Amniotic epithelial cell (primary cell): Measurements from ENCODE around the gene ANKRD7.
"Not testable (repeated sequence)": the region's sequence is repeated elsewhere in the genome, so short reads cannot be mapped to it uniquely, and the experiment has no call there.

ENCODE experiments used
- DNase-seq: peaks from one replicate; pipeline ENCODE4 v3.0.0-alpha.2; 2010; ENCODE audit warnings: low read depth

The ANKRD7 gene

DNA sequence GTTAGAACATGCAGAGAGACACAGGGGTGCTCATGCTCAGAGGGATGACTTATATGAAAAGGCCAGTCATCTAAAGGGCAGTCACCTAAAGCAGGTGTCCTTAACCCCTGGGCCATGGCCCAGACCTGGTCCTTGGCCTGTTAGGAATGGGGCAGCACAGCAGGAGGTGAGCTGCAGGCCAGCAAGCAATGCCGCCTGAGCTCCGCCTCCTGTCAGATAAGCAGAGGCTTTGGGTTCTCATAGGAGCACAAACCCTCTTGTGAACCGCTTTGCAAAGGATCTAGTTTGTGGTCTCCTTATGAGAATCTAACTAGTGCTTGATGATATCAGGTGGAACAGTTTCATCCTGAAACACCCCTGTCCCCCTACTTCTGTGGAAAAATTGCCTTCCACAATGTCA is 14.5 kb downstream of the ANKRD7 start:
- DNase-seq, result no peak

GRCh38 chr7:118240320-118240719 is 15.8 kb downstream of the ANKRD7 start:
- DNase-seq, result not testable (repeated sequence)

DNA sequence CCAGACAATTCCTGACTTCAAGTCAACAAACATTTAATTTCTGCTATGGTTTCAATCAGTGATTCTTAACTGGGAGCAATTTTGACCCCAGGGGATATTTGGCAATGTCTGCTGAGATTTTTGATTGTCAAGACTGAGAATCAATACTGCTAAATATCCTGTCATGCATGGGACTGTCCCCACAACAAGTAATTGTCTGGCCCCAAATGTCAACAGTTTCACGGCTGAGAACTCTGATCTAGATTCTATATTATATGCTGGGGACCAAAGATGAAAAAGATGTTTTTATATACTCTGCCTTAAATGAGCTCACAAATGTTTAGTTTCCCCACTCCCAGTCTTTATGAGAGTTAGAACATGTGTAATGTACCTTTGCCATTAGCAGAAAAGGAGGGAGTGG is 19.2 kb downstream of the ANKRD7 start:
- DNase-seq, result no peak

DNA sequence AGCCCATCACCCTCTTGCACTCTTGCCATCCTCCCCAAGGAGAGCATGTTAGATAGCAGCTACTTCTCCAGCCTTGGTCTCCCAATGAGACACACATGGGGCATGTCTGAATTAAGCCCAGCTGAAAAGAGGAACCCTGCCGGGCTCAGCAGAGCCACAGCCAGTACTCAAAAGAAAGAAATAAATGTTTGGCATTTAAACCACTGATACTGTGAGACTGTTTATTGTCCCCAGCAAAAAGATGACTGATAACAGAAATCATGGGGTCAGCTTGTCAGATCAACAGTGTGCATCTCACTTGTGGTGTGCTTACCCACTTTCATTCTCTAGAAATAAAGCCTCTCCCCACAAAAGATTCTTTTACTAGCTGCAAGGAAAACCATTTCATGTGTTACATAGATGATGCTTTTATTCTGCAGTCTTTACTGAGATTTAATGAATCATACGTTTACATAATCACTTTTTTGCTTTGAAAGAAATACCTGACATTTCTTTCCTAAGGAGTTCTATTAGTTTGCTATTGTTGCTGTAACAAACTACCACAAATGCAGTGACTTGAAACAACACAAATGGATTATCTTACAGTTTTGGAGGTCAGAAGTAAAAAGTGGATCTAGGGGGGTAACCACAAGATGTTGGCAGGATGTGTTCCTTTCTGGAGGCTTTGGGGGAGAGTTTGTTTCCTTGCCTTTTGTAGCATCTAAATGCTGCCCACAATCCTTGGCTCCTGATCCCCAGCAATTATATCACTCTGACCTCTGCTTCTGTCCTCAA is 20.9 kb downstream of the ANKRD7 start:
- peak; percentile 36 for DNase-seq

- peak; percentile 1 for DNase-seq
Measured at GRCh38 chr7:118250860-118251494, 26.5 kb downstream of the ANKRD7 start.

- DNase-seq, result no peak
Measured at GRCh38 chr7:118252087-118252486, 27.6 kb downstream of the ANKRD7 start.

DNA sequence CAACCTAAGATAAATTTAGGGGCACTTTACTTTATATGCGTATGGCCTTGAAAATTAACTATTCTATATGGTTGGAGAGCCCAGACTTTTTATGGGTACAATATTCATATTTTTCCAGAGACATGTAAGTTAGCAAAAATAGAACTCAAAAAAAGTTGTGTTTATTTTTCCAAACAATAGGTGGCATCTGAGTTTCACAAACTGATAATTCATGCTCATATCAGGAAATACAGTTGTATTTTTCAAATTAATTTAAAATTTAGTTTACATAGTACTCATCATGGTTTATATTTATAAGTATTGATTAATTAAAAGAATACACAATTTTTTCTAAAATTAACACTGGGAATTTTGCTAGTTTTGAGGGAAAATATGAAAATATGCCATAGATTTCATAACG is 34.6 kb downstream of the ANKRD7 start:
- peak; percentile 15 for DNase-seq

DNA sequence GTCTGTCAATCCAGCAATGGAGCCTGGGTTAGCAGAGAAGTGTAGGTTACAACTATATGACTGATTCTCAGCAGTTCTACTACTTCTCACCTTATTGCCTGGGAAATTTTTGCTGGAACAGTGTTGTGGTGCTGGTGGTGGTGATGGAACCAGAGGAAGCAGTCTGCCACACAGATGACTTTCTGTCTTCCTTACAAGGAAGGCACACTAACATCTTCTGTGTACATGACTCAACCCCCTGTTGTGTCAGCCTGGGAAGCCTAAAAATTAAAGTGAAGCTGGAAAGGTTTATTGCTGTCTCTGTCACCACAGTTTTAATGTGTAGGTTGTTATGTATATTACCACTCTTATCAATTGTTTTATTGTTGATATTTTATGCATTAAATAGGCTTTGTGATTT is 40.3 kb downstream of the ANKRD7 start:
- DNase-seq, result no peak

GRCh38 chr7:118280319-118281012 is 56.0 kb downstream of the ANKRD7 start:
- DNase-seq, result peak; percentile 6

DNA sequence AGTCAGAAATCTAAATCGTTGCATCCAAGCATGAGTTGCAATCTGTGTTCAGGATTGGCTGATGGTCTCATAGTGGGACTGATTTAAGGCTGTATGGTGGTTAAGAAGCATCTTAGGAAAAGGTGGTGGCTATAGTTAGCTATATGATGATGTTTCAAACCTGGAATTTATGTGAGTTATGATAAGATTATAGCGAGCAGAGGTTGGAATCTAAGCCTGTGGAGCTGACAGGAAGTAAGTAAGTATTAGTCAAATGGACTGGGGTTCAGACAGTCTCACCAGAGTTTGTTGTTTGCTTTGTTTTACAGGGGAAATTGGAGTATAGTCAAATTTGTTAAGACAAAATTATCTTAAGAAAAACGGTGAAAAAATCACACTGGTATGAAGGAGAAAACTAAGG is 56.7 kb downstream of the ANKRD7 start:
- peak; percentile 2 for DNase-seq

- no peak for DNase-seq
Measured at GRCh38 chr7:118285358-118285757, 60.9 kb downstream of the ANKRD7 start.

- DNase-seq, result peak; percentile 5
Measured at GRCh38 chr7:118286131-118286530, 61.6 kb downstream of the ANKRD7 start.

- DNase-seq, result peak; percentile 32
Measured at GRCh38 chr7:118288098-118288497, 63.6 kb downstream of the ANKRD7 start.

GRCh38 chr7:118289476-118289875 is 65.0 kb downstream of the ANKRD7 start:
- no peak for DNase-seq
